Lower leg skin (tissue), 3 donors: Measurements from ENCODE around the gene LIME1.

Experiments
- CTCF ChIP-seq, 3 donors: fragments of 450-650 bp; IDR thresholded peaks; one replicate each; pipeline ENCODE4 v1.5.1; 2016; ENCODE audit warnings: antibody characterized with exemption in 3 of 3, mild to moderate bottlenecking in 3 of 3, moderate library complexity in 2 of 3
- POLR2A ChIP-seq, 2 donors: fragments of 450-650 bp; IDR thresholded peaks; one replicate each; pipeline ENCODE4 v1.6.1; 2016 to 2017; ENCODE audit warnings: antibody characterized with exemption in 2 of 2, mild to moderate bottlenecking in 1 of 2, moderate library complexity in 1 of 2

- TF ChIP-seq CTCF (IDR thresholded peaks at IDR 0.05), result no peak
- TF ChIP-seq POLR2A (IDR thresholded peaks at IDR 0.05), result no peak
Observed at GRCh38 chr20:63714858-63715257, 21.6 kb upstream of the LIME1 start.
